Measurements from ENCODE around the gene WDR90. TPM values are rescaled to one million over a fixed set of nuclear protein-coding genes. Genes with fewer than 3 reads are reported as not detected.

WDR90 gene
- polyA plus RNA-seq, 1 donor from 2014 or later = 32.1 TPM

GRCh38 chr16:631808-632358, 17.3 kb upstream of the WDR90 start:
- Histone ChIP-seq H3K9me2 (ENCODE audit: insufficient read depth, low read length) (no peaks in the 10 kb centered on the region), H3K4me3 (ENCODE audit: low read length) (no peak overlapping the region), H3K4me2 (ENCODE audit: low read length) (no peak overlapping the region), H3K79me2 (replicated peaks; ENCODE audit: insufficient read depth, low read length) (no peaks in the 10 kb centered on the region), H2AFZ (ENCODE audit: low read depth, low read length) (no peak overlapping the region), H3K27me3 (ENCODE audit: insufficient read depth, low read depth, low read length) (no peaks in the 10 kb centered on the region), H4K20me1 (ENCODE audit: insufficient read depth) (no peaks in the 10 kb centered on the region), H3K27ac (ENCODE audit: low read length) (no peak overlapping the region), H3K9me3 (ENCODE audit: low read length) (no peaks in the 10 kb centered on the region), H3K36me3 (ENCODE audit: insufficient read depth, low read length) (no peaks in the 10 kb centered on the region), H3F3A (ENCODE audit: insufficient read depth, low read length, poor library complexity, severe bottlenecking) (no peaks in the 10 kb centered on the region), H3K9ac (ENCODE audit: low read length) (no peak overlapping the region)
- TF ChIP-seq, protein P1, sequence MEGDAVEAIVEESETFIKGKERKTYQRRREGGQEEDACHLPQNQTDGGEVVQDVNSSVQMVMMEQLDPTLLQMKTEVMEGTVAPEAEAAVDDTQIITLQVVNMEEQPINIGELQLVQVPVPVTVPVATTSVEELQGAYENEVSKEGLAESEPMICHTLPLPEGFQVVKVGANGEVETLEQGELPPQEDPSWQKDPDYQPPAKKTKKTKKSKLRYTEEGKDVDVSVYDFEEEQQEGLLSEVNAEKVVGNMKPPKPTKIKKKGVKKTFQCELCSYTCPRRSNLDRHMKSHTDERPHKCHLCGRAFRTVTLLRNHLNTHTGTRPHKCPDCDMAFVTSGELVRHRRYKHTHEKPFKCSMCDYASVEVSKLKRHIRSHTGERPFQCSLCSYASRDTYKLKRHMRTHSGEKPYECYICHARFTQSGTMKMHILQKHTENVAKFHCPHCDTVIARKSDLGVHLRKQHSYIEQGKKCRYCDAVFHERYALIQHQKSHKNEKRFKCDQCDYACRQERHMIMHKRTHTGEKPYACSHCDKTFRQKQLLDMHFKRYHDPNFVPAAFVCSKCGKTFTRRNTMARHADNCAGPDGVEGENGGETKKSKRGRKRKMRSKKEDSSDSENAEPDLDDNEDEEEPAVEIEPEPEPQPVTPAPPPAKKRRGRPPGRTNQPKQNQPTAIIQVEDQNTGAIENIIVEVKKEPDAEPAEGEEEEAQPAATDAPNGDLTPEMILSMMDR (IDR thresholded peaks at IDR 0.05; ENCODE audit: poor library complexity, severe bottlenecking) = no peak
- no peak for TF ChIP-seq POLR2AphosphoS5 (IDR thresholded peaks at IDR 0.05)
- no peak for TF ChIP-seq EP300 (conservative IDR thresholded peaks at IDR 0.05; ENCODE audit: poor library complexity, severe bottlenecking)
- no peak for TF ChIP-seq EZH2 (IDR thresholded peaks at IDR 0.05; ENCODE audit: borderline replicate concordance, insufficient read depth, low read length, poor library complexity, severe bottlenecking)
- no peak for TF ChIP-seq RAD21 (conservative IDR thresholded peaks at IDR 0.05)
- TF ChIP-seq SMC3 (conservative IDR thresholded peaks at IDR 0.05; ENCODE audit: poor library complexity) = no peak
- TF ChIP-seq MXI1 (conservative IDR thresholded peaks at IDR 0.05; ENCODE audit: poor library complexity, severe bottlenecking) = no peak
- TF ChIP-seq TAF1 (IDR thresholded peaks at IDR 0.05; ENCODE audit: low read depth) = no peak
- TF ChIP-seq, protein P2, sequence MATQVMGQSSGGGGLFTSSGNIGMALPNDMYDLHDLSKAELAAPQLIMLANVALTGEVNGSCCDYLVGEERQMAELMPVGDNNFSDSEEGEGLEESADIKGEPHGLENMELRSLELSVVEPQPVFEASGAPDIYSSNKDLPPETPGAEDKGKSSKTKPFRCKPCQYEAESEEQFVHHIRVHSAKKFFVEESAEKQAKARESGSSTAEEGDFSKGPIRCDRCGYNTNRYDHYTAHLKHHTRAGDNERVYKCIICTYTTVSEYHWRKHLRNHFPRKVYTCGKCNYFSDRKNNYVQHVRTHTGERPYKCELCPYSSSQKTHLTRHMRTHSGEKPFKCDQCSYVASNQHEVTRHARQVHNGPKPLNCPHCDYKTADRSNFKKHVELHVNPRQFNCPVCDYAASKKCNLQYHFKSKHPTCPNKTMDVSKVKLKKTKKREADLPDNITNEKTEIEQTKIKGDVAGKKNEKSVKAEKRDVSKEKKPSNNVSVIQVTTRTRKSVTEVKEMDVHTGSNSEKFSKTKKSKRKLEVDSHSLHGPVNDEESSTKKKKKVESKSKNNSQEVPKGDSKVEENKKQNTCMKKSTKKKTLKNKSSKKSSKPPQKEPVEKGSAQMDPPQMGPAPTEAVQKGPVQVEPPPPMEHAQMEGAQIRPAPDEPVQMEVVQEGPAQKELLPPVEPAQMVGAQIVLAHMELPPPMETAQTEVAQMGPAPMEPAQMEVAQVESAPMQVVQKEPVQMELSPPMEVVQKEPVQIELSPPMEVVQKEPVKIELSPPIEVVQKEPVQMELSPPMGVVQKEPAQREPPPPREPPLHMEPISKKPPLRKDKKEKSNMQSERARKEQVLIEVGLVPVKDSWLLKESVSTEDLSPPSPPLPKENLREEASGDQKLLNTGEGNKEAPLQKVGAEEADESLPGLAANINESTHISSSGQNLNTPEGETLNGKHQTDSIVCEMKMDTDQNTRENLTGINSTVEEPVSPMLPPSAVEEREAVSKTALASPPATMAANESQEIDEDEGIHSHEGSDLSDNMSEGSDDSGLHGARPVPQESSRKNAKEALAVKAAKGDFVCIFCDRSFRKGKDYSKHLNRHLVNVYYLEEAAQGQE (IDR thresholded peaks at IDR 0.05; ENCODE audit: borderline replicate concordance) = no peak

DNA sequence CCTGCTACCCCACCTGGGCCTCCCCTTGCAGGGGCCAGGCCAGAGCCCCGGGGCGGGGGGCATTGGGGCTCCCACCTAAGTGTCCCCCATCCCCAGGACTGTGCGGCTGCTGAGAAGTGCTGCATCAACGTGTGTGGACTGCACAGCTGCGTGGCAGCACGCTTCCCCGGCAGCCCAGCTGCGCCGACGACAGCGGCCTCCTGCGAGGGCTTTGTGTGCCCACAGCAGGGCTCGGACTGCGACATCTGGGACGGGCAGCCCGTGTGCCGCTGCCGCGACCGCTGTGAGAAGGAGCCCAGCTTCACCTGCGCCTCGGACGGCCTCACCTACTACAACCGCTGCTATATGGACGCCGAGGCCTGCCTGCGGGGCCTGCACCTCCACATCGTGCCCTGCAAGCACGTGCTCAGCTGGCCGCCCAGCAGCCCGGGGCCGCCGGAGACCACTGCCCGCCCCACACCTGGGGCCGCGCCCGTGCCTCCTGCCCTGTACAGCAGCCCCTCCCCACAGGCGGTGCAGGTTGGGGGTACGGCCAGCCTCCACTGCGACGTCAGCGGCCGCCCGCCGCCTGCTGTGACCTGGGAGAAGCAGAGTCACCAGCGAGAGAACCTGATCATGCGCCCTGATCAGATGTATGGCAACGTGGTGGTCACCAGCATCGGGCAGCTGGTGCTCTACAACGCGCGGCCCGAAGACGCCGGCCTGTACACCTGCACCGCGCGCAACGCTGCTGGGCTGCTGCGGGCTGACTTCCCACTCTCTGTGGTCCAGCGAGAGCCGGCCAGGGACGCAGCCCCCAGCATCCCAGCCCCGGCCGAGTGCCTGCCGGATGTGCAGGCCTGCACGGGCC, 16.5 kb upstream of the WDR90 start:
- Histone ChIP-seq H3K27ac (ENCODE audit: low read length) (no peak overlapping the region), H3K4me2 (ENCODE audit: low read length) (no peak overlapping the region), H3K9me3 (ENCODE audit: low read length) (no peaks in the 10 kb centered on the region), H3K27me3 (ENCODE audit: insufficient read depth, low read depth, low read length) (no peaks in the 10 kb centered on the region), H4K20me1 (ENCODE audit: insufficient read depth) (no peaks in the 10 kb centered on the region), H3K9me2 (ENCODE audit: insufficient read depth, low read length) (no peaks in the 10 kb centered on the region), H3K4me3 (ENCODE audit: low read length) (no peak overlapping the region), H3F3A (ENCODE audit: insufficient read depth, low read length, poor library complexity, severe bottlenecking) (no peaks in the 10 kb centered on the region), H3K36me3 (ENCODE audit: insufficient read depth, low read length) (no peaks in the 10 kb centered on the region), H2AFZ (ENCODE audit: low read depth, low read length) (no peak overlapping the region), H3K79me2 (replicated peaks; ENCODE audit: insufficient read depth, low read length) (no peaks in the 10 kb centered on the region), H3K9ac (ENCODE audit: low read length) (no peak overlapping the region)
- no peak for TF ChIP-seq MXI1 (conservative IDR thresholded peaks at IDR 0.05; ENCODE audit: poor library complexity, severe bottlenecking)
- TF ChIP-seq TAF1 (IDR thresholded peaks at IDR 0.05; ENCODE audit: low read depth) = no peak
- no peak for TF ChIP-seq SMC3 (conservative IDR thresholded peaks at IDR 0.05; ENCODE audit: poor library complexity)
- TF ChIP-seq, protein P2 (IDR thresholded peaks at IDR 0.05; ENCODE audit: borderline replicate concordance) = no peak
- TF ChIP-seq RAD21 (conservative IDR thresholded peaks at IDR 0.05) = no peak
- no peak for TF ChIP-seq EP300 (conservative IDR thresholded peaks at IDR 0.05; ENCODE audit: poor library complexity, severe bottlenecking)
- TF ChIP-seq POLR2AphosphoS5 (IDR thresholded peaks at IDR 0.05) = no peak
- TF ChIP-seq, protein P1 (IDR thresholded peaks at IDR 0.05; ENCODE audit: poor library complexity, severe bottlenecking) = no peak
- TF ChIP-seq EZH2 (IDR thresholded peaks at IDR 0.05; ENCODE audit: borderline replicate concordance, insufficient read depth, low read length, poor library complexity, severe bottlenecking) = no peak

Measured in neural cell (in vitro differentiated cells).